AG09309 (cell line): ENCODE results near the gene ZNF554.

Experiments
- DNase-seq: peaks from one replicate; pipeline ENCODE4 v3.0.0-alpha.2; 2010; ENCODE audit warnings: low read depth
- H3K4me3 ChIP-seq: 2 replicates; pipeline ENCODE4 v1.5.1; 2011; ENCODE audit warnings: mild to moderate bottlenecking, low read depth, low read length, moderate library complexity; ENCODE audit not compliant: control insufficient read depth
- CTCF ChIP-seq: IDR thresholded peaks from 2 replicates; pipeline ENCODE4 v1.5.1; 2011; ENCODE audit warnings: mild to moderate bottlenecking, low read depth, low read length, inconsistent platforms; ENCODE audit not compliant: insufficient read depth, control insufficient read depth; ENCODE audit errors: missing control alignments

The ZNF554 gene

GRCh38 chr19:2802826-2803225 is 16.8 kb upstream of the ZNF554 start:
- no peak for TF ChIP-seq CTCF
- DNase-seq: no peak
- no peak overlapping the region for H3K4me3 ChIP-seq

- no peak overlapping the region for H3K4me3 ChIP-seq
- DNase-seq: no peak
- TF ChIP-seq CTCF: no peak
Measured at GRCh38 chr19:2803486-2804155, 16.0 kb upstream of the ZNF554 start.

GRCh38 chr19:2804156-2805004 is 15.3 kb upstream of the ZNF554 start:
- no peak overlapping the region for H3K4me3 ChIP-seq
- TF ChIP-seq CTCF: no peak
- DNase-seq: no peak

GRCh38 chr19:2805261-2805900 is 14.3 kb upstream of the ZNF554 start:
- no peak for DNase-seq
- no peak for TF ChIP-seq CTCF
- no peak overlapping the region for H3K4me3 ChIP-seq

- H3K4me3 ChIP-seq: no peak overlapping the region
- TF ChIP-seq CTCF: no peak
- DNase-seq: no peak
Measured at GRCh38 chr19:2805991-2806649, 13.5 kb upstream of the ZNF554 start.

GRCh38 chr19:2806736-2807378 is 12.8 kb upstream of the ZNF554 start:
- H3K4me3 ChIP-seq: no peak overlapping the region
- no peak for TF ChIP-seq CTCF
- no peak for DNase-seq
